Heart left ventricle (tissue), 16 donors: ENCODE measurements around the gene WDSUB1. TPM values are rescaled to one million over a fixed set of nuclear protein-coding genes. Genes with fewer than 3 reads are reported as not detected.

Experiments
- ATAC-seq, 4 donors: fragments of 200-7000 bp; cut with Tn5 transposase; one replicate each; pipeline ENCODE4 v1.9.1; 2020 to 2022; ENCODE audit warnings: moderate library complexity in 4 of 4, mild to moderate bottlenecking in 3 of 4, moderate number of reproducible peaks in 1 of 4
- DNase-seq, 5 donors: peaks; one replicate each; pipeline ENCODE4 v3.0.0-alpha.2; 2020
- H3K27ac ChIP-seq, 12 donors: fragments of 200-600 bp; sonication (generic) in 4 of 12; one replicate each; pipeline versions ENCODE4 v1.5.0 to v1.8.0; 2016 to 2022; ENCODE audit warnings: mild to moderate bottlenecking in 2 of 12
- H3K27me3 ChIP-seq, 9 donors: fragments of 200-600 bp; sonication (generic) in 2 of 9; one replicate each; pipeline versions ENCODE4 v1.5.1 to v1.8.0; 2016 to 2022; ENCODE audit warnings: mild to moderate bottlenecking in 3 of 9
- H3K36me3 ChIP-seq, 9 donors: fragments of 200-600 bp; sonication (generic) in 2 of 9; one replicate each; pipeline versions ENCODE4 v1.5.0 to v1.8.0; 2018 to 2022; ENCODE audit warnings: mild to moderate bottlenecking in 2 of 9
- H3K4me1 ChIP-seq, 12 donors: fragments of 200-600 bp; sonication (generic) in 4 of 12; one replicate each; pipeline versions ENCODE4 v1.5.0 to v1.8.0; 2016 to 2022; ENCODE audit warnings: mild to moderate bottlenecking in 3 of 12
- H3K4me3 ChIP-seq, 12 donors: fragments of 200-600 bp; sonication (generic) in 4 of 12; one replicate each; pipeline versions ENCODE4 v1.5.0 to v1.8.0; 2017 to 2022; ENCODE audit warnings: mild to moderate bottlenecking in 9 of 12, moderate library complexity in 4 of 12
- H3K9me3 ChIP-seq, 12 donors: fragments of 200-600 bp; sonication (generic) in 4 of 12; one replicate each; pipeline versions ENCODE4 v1.5.0 to v1.8.0; 2016 to 2022; ENCODE audit warnings: mild to moderate bottlenecking in 1 of 12
- CTCF ChIP-seq, 12 donors: fragments of 200-600 bp; sonication (generic) in 4 of 12; IDR thresholded peaks; one replicate each; pipeline versions ENCODE4 v1.5.0 to v1.8.0; 2018 to 2022; ENCODE audit warnings: antibody characterized with exemption in 12 of 12, mild to moderate bottlenecking in 5 of 12
- POLR2A ChIP-seq, 2 donors: fragments of 450-650 bp; IDR thresholded peaks; one replicate each; pipeline ENCODE4 v1.6.1; 2017; ENCODE audit warnings: antibody characterized with exemption in 2 of 2, mild to moderate bottlenecking in 2 of 2, moderate library complexity in 2 of 2
- WGBS, 4 donors: extraction: QIAGEN DNeasy Blood & Tissue Kit in 2 of 4; methylation state at CpG; one replicate each; pipeline versions ENCODE4 v1.1.5 to v1.1.7; 2013 to 2018; 5-methylcytosine and 5-hydroxymethylcytosine counted together
- intact Hi-C, 10 donors: fragments of 100-400 bp; cut with DNase I; formaldehyde crosslinking; loops; one replicate each; pipeline versions ENCODE4 v1.11.1 to v1.14.2; 2022
- polyA plus RNA-seq, 2 donors: library from polyadenylated mRNA; stranded (reverse); fragments of 200-250 nt; gene quantifications; one replicate each; pipeline ENCODE4 v1.2.3, GENCODE V29; 2013
- total RNA-seq, 9 donors: library from RNA; depleted of rRNA in 2 of 9; stranded (reverse); fragments of >200 nt in 2 of 9; fragmentation: NEBNext Ultra II Directional in 3 of 9; extraction: Animal tissue kit (Norgen Biotek cat#: 25700) in 3 of 9; gene quantifications; one replicate each; pipeline versions ENCODE4 v1.1.0 to v1.2.4, GENCODE V29; 2016 to 2023
- donor health status: ischemic (EF 13 %, LVEDD 7.1; RV severe dilation, severe dysfunction).
- donor health status: healthy with polysubstance abuse.
- donor health status: DM: no; HTN: yes; CAD: no.
- donor health status: DM: no; HTN: no; CAD: no.
- donor health status: ischemic (EF 25% LVEDD 6.9; RV normal size, moderate dysfunction).
- donor health status: ischemic (EF 25% LVEDD 5.7; RV mildly dilated, moderate dysfunction).
- donor health status: healthy.
- donor health status: DM: yes; HTN: yes; CAD: no.
- donor health status: ischemic (EF 35%, LVEDD 5.7; RV mildly dilated, moderate dysfunction).
- donor health status: nonischemic (EF 11% LVEDD 7.7; RV severe dilation, severe dysfunction).
- donor health status: DM: yes; HTN: yes; CAD: no.
- donor health status: PGD.
- donor health status: ischemic (EF 29% LVEDD 5.4; RV normal size, mild dysfunction).
- donor health status: nonischemic (EF 23%, LVEDD 6.1; RV moderate dilation, normal function).

The WDSUB1 gene
- total and polyA plus RNA-seq, 11 donors: 5.1 to 12.4 (median 8.0) TPM

- Histone ChIP-seq H3K36me3 (peaks cover 0 to 76% (median 37%) of the 10 kb centered on the region in 9 donors), H3K27me3 (no peaks in the 10 kb centered on the region), H3K4me1 (peaks cover 0 to 23% (median 3%) of the 10 kb centered on the region in 12 donors), H3K4me3 (no peak overlapping the region), H3K27ac (peak overlapping the region in 3 of 12 donors; percentile 1 to 15 (median 8)), H3K9me3 (no peaks in the 10 kb centered on the region)
- no peak for TF ChIP-seq CTCF (IDR thresholded peaks at IDR 0.05)
- no peak for TF ChIP-seq POLR2A (IDR thresholded peaks at IDR 0.05)
- 63 to 82% (median 71%) methylated on average over 2 to 3 of the region's 3 CpGs for WGBS, 4 donors
- no peak for DNase-seq
- intact Hi-C loops: no loop called here
- peak in 3 of 4 donors; percentile 26 to 57 (median 53) for ATAC-seq
These were observed 72.1 kb downstream of the WDSUB1 start for GRCh38 chr2:159214325-159214865.

GRCh38 chr2:159213296-159213695 is 73.2 kb downstream of the WDSUB1 start:
- intact Hi-C loops: no loop called here
- WGBS, 4 donors: 92 to 96% (median 93%) methylated on average over 5 of the region's 5 CpGs
- ATAC-seq (no peak), DNase-seq (no peak)
- H3K36me3 ChIP-seq: peaks cover 0 to 73% (median 29%) of the 10 kb centered on the region in 9 donors
- H3K9me3 ChIP-seq: no peaks in the 10 kb centered on the region
- no peak overlapping the region for H3K4me3 ChIP-seq
- TF ChIP-seq CTCF (IDR thresholded peaks at IDR 0.05) (no peak), POLR2A (IDR thresholded peaks at IDR 0.05) (no peak)
- H3K27me3 ChIP-seq: no peaks in the 10 kb centered on the region
- no peak overlapping the region for H3K27ac ChIP-seq
- H3K4me1 ChIP-seq: peaks cover 0 to 23% (median 7%) of the 10 kb centered on the region in 12 donors

- no peaks in the 10 kb centered on the region for H3K9me3 ChIP-seq
- no peak overlapping the region for H3K27ac ChIP-seq
- no peak for ATAC-seq
- TF ChIP-seq CTCF (IDR thresholded peaks at IDR 0.05) (no peak), POLR2A (IDR thresholded peaks at IDR 0.05) (no peak)
- no peaks in the 10 kb centered on the region for H3K27me3 ChIP-seq
- intact Hi-C loops: no loop called here
- no peak for DNase-seq
- H3K4me3 ChIP-seq: no peak overlapping the region
- WGBS, 4 donors: 70 to 78% (median 72%) methylated on average over 14 of the region's 14 CpGs
- H3K4me1 ChIP-seq: peaks cover 0 to 26% (median 10%) of the 10 kb centered on the region in 12 donors
- peaks cover 0 to 63% (median 15%) of the 10 kb centered on the region in 9 donors for H3K36me3 ChIP-seq
These were observed 74.8 kb downstream of the WDSUB1 start for GRCh38 chr2:159211447-159212396.
